ENCODE measurements around the gene TAF1B. TPM values are rescaled to one million over a fixed set of nuclear protein-coding genes. Genes with fewer than 3 reads are reported as not detected.

Gene TAF1B
- total RNA-seq, 1 donor, result 49.3 TPM

DNA sequence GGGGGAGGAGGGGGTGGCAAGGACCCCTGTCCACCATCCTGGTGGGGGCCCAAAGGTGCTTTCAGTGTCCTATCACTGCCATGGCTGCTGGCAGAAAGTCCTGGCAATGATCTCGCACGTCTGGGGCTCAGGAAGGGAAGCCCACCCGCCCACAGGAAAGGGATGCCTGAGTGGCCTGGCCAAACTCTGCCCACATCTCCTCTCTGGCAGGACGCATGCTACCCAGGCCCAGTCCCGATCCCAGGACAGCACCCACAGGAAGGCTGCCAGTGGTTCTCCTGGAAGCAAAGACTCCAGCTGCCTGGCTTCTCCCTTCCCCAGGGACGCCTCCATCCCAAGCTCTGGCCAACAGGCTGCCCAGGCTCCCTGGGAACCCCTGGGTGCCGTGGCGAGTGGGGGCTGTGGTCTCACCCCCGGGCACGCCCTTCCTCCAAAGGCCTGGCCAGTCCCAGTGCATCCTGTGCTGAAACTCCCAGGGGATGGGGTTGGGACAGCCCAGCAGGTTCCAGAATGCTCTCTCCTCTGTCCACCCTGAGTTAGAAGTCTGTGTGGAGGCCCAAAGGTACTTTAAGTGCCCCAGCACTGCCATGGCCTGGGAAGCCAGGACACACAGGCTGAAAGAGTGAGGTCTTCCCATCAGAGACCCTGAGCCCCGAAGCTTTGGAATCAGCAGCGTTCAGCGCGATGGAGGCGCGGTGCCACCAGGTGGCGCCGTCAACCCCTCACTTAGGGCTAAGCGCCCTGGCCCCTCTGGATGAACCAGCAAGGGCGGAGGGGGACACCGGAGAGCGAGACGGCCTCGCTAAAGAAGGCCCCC is 29.8 kb upstream of the TAF1B start:
- peak overlapping the region; percentile 31 for H3K4me3 ChIP-seq (ENCODE audit: low read depth, low read length)
- TF ChIP-seq, protein P1, sequence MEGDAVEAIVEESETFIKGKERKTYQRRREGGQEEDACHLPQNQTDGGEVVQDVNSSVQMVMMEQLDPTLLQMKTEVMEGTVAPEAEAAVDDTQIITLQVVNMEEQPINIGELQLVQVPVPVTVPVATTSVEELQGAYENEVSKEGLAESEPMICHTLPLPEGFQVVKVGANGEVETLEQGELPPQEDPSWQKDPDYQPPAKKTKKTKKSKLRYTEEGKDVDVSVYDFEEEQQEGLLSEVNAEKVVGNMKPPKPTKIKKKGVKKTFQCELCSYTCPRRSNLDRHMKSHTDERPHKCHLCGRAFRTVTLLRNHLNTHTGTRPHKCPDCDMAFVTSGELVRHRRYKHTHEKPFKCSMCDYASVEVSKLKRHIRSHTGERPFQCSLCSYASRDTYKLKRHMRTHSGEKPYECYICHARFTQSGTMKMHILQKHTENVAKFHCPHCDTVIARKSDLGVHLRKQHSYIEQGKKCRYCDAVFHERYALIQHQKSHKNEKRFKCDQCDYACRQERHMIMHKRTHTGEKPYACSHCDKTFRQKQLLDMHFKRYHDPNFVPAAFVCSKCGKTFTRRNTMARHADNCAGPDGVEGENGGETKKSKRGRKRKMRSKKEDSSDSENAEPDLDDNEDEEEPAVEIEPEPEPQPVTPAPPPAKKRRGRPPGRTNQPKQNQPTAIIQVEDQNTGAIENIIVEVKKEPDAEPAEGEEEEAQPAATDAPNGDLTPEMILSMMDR (IDR thresholded peaks at IDR 0.05; ENCODE audit: insufficient read depth, low read length), result peak; percentile 94
- peak; percentile 67 for DNase-seq (ENCODE audit: low read depth)

DNA sequence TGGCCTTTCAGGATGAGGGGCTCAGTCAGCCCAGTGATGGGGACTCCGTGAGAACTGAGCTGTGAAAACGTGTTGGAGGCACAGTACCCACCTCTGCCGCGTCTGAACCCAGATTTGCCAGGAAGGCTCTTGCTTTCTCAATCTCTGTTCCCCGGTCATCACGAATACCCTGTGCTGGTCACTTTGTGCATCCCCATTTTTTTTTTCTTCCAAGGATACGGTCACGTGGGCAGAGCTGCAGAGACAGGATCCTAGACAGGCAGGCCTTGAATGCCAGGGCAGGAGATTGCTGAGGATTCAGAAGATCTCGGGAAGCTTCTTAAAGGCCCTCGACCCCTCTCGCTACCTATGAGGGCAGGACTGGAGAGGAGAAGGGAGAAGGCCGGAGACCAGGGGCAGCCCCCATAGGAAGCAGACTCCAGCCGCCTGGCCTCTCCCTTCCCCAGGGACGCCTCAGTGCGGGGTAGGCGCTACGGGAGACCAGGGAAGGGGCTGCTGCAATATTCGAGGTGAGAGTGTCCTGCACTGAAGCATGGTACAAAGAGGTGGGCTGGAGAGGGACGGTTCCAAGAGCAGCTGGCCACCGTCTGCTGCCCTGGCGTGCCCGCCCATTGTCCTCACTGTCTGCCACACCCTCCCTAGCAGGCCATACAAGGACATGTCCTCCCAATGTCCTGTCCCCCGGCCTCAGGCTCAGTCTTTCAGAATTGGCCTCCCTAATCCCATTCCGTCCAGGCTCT is 29.0 kb upstream of the TAF1B start:
- TF ChIP-seq, protein P1 (IDR thresholded peaks at IDR 0.05; ENCODE audit: insufficient read depth, low read length), result no peak
- peak overlapping the region; percentile 31 for H3K4me3 ChIP-seq (ENCODE audit: low read depth, low read length)
- no peak for DNase-seq (ENCODE audit: low read depth)

DNA sequence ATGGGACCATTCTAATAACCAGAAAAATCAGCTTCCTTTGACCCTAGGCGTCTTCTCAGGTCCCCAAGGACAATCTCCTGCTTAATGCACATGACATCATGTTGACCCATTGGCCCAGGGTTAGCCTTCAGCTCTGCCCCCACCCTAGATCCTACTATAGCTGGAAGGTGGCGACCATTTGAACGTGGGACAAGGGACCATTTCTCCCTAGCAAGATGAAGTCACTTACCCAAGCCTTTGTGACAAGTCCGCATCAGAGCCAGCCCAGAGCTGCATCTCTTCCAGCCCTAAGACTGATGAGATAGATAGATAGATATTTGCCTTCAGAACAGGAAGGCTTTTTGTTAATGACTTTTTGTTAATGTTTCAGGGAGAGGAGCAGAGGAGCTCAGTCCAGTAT is 28.2 kb upstream of the TAF1B start:
- TF ChIP-seq, protein P1 (IDR thresholded peaks at IDR 0.05; ENCODE audit: insufficient read depth, low read length), result no peak
- DNase-seq (ENCODE audit: low read depth), result no peak
- no peak overlapping the region for H3K4me3 ChIP-seq (ENCODE audit: low read depth, low read length)

DNA sequence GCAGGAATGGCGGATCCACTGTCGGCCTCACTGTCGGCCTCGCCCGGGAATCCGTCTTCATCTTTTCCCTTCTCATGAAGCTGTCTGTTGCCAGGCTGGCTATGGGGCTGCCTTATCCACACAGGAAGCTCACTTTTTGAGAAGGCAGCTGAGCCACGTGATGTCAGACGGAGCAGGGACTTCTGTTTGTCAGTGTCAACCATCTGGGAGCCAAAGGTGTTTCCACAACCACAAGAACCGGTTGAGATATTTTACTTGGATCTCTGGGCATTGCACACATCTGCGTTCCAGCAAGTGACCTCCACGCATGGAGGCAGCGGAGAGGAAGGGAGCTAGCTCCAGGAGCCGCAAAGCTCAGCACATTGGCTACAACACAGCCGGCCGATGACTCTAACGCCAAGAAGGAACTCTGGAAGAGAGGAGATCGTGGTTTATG is 27.4 kb upstream of the TAF1B start:
- TF ChIP-seq, protein P1 (IDR thresholded peaks at IDR 0.05; ENCODE audit: insufficient read depth, low read length), result no peak
- DNase-seq (ENCODE audit: low read depth), result no peak
- H3K4me3 ChIP-seq (ENCODE audit: low read depth, low read length), result no peak overlapping the region

DNA sequence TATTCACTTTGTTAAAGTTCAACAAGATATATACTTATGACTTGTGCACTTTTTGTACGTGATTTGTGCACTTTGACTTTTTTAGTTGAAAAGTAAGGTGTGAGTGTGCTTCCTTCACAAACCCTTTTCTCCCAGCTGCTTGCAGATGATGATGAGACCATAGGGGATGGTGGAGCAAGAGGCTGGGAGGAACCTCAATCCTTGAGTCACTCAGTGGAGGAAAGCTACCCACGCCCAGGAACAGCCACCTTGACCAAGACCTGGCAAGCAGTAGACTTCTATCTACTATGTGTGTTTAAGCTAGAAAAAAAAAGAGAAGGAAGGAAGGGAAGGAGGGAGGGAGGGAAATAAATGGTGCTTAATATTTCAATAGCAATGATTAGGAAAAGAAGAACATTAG is 25.2 kb upstream of the TAF1B start:
- H3K4me3 ChIP-seq (ENCODE audit: low read depth, low read length), result no peak overlapping the region
- TF ChIP-seq, protein P1 (IDR thresholded peaks at IDR 0.05; ENCODE audit: insufficient read depth, low read length), result no peak
- DNase-seq (ENCODE audit: low read depth), result no peak

DNA sequence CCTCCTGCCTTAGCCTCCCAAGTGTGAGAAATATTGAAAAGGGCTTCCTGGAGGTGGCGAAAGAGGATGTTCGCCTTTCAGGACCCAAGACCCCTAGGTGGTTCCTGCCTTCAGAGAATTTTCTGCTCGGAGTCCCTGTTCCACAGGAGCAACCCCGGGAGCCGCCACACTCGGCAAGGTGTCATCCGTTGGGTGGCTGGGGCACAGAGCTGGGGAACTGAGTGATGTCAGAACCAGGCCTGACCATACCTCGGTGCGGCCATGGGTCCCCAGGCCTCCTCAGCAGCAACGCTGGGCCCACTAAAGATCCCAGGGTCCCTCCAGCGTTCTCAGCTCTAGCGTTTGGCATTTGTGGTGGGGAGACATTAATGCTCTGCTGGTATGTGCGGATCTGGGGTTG is 23.7 kb upstream of the TAF1B start:
- TF ChIP-seq, protein P1 (IDR thresholded peaks at IDR 0.05; ENCODE audit: insufficient read depth, low read length), result no peak
- DNase-seq (ENCODE audit: low read depth), result no peak
- H3K4me3 ChIP-seq (ENCODE audit: low read depth, low read length), result no peak overlapping the region

Data from fibroblast of the aortic adventitia (primary cell).